GM13976 (cell line): ENCODE results near the gene NRXN2.

Experiments used
- DNase-seq: peaks from one replicate; pipeline ENCODE4 v3.0.0; 2012; ENCODE audit warnings: low spot score
- CTCF ChIP-seq: IDR thresholded peaks from 2 replicates; pipeline ENCODE4 v1.5.1; 2012; ENCODE audit warnings: borderline replicate concordance, mild to moderate bottlenecking; ENCODE audit not compliant: insufficient read depth; ENCODE audit errors: extremely low read depth, missing control alignments, control extremely low read depth
- in situ Hi-C: fragments of 300-500 bp; cut with MboI; formaldehyde crosslinking; loops from one replicate; pipeline ENCODE4 v1.12.0; 2022; ENCODE audit warnings: low sequenced_read_pairs, mixed read lengths, inconsistent platforms; ENCODE audit not compliant: unreplicated experiment

The NRXN2 gene

GRCh38 chr11:64594159-64594939 lies 128.6 kb downstream of the NRXN2 start:
- in situ Hi-C loops = no loop called here
- no peak for DNase-seq
- no peak for TF ChIP-seq CTCF

DNA sequence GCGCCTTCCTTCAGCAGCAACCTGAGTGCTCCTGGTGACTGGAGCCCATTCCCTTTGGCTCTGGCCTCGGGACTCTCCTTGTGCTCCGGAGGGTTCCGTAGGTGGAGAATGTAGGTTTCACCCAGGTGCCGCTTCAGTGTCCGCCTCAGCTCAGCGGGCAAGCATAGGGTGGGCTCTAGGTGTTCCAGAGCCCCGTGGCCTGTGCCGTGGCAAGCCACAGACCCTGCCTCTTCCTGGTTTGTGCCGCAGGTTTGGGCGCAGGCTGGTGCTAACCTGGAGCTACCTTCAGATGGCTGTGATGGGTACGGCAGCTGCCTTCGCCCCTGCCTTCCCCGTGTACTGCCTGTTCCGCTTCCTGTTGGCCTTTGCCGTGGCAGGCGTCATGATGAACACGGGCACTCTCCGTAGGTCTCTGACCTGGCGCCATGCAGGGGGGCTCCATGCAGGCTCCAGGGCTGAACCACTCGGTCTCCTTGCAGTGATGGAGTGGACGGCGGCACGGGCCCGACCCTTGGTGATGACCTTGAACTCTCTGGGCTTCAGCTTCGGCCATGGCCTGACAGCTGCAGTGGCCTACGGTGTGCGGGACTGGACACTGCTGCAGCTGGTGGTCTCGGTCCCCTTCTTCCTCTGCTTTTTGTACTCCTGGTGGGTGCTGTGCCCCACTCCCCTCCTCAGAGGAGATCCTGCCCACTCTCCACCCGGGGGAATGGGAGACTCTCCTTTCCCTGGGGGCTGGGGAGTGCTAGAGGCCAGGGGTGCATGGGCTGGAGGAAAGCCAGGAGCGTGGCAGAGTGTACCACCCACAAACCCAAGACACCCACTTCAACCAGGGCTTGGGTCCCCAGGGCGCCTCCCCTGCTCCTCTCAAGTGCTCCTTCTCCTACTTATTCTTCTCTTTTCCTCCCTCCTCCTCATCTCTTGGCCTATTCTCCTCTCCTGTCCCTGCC lies 129.6 kb downstream of the NRXN2 start:
- DNase-seq = no peak
- no peak for TF ChIP-seq CTCF
- in situ Hi-C loops = no loop called here

DNA sequence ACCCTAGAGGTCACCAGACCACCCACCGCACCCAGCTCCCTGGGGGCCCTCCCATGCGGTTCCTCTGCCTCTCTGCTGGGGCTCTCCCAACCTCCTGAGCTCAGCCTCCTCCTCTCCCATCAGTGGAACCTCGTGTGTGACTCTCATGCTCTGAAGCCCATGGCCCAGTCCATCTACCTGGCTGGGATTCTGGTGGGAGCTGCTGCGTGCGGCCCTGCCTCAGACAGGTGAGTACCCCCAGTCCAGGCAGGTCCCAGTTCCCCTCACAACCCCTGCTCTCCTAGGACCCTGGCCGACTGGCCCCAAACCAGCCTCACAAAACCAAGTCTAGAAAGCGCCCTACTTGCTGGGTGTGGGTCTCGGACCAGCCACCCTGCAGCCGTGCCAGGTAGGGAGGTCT lies 130.3 kb downstream of the NRXN2 start:
- DNase-seq = no peak

DNA sequence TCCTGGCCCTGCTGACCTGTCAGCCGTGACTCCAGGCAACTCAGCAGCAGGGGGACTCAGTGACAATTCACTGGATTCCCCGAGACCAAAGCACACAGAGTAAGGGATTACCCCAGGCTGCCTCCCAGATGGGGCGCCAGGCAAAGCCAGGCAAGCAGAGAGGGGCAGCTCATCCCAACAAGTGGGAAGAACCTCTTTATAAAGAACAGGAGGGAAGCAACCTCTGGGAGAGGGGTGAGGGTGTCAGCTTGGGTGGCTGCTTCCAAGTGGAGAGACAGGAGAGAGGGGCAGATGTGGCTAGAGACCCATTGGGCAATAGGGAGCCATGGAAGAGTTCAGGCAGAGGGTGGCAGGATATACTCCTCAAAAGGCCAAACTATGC lies 130.8 kb downstream of the NRXN2 start:
- in situ Hi-C loops = no loop called here
- TF ChIP-seq CTCF = no peak
- no peak for DNase-seq

More for the DNA sequence above, 130.3 kb downstream of the NRXN2 start:
- no peak for TF ChIP-seq CTCF
- in situ Hi-C loops = no loop called here

DNA sequence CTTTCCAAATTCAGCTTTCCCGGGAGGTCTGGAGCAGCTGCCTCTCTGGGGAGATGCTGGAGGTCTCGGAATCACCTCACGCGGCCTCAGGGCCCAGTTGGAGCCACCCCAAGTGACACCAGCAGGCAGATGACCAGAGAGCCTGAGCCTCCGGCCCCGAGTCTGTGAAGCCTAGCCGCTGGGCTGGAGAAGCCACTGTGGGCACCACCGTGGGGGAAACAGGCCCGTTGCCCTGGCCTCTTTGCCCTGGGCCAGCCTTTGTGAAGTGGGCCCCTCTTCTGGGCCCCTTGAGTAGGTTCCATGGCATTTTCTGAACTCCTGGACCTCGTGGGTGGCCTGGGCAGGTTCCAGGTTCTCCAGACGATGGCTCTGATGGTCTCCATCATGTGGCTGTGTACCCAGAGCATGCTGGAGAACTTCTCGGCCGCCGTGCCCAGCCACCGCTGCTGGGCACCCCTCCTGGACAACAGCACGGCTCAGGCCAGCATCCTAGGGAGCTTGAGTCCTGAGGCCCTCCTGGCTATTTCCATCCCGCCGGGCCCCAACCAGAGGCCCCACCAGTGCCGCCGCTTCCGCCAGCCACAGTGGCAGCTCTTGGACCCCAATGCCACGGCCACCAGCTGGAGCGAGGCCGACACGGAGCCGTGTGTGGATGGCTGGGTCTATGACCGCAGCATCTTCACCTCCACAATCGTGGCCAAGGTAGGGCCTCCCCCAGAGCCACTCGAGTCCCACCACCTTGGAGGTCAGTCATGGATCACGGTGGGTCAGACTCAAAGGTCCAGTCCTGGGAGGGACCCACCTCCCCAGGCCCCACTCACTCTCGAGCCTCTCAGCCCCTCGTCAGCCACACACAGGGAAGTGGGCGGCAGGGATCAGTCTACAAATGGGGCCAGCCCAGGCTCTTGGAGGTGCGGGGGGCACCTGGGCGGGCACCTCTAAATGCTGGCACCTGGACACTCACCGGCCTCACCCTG lies 131.5 kb downstream of the NRXN2 start:
- no peak for TF ChIP-seq CTCF
- no peak for DNase-seq
- in situ Hi-C loops = no loop called here
